Progenitor cell of endocrine pancreas (in vitro differentiated cells): ENCODE data around the gene ARSK. TPM values are rescaled to one million over a fixed set of nuclear protein-coding genes. Genes with fewer than 3 reads are reported as not detected.

ENCODE experiments used
- DNase-seq: peaks from one replicate; pipeline ENCODE4 v3.0.0; 2021; ENCODE audit warnings: low spot score; ENCODE audit not compliant: unreplicated experiment
- H3K27ac Mint-ChIP-seq: 2 replicates; pipeline ENCODE4 v1.8.0; 2021; ENCODE audit warnings: mild to moderate bottlenecking, moderate library complexity, mixed read lengths
- H3K27me3 Mint-ChIP-seq: 2 replicates; pipeline ENCODE4 v1.8.0; 2021; ENCODE audit warnings: mixed read lengths
- H3K36me3 Mint-ChIP-seq: 2 replicates; pipeline ENCODE4 v1.8.0; 2022; ENCODE audit warnings: mixed read lengths; ENCODE audit not compliant: insufficient read depth
- H3K4me1 Mint-ChIP-seq: 2 replicates; pipeline ENCODE4 v1.8.0; 2021; ENCODE audit warnings: low read depth, mixed read lengths
- H3K4me3 Mint-ChIP-seq: 2 replicates; pipeline ENCODE4 v1.8.0; 2021; ENCODE audit warnings: low read depth, mild to moderate bottlenecking, moderate library complexity, mixed read lengths
- H3K9me3 Mint-ChIP-seq: 2 replicates; pipeline ENCODE4 v1.8.0; 2021; ENCODE audit warnings: low read depth, mixed read lengths
- total RNA-seq: library from RNA; stranded (reverse); gene quantifications from 2 replicates; pipeline ENCODE4 v1.2.1, GENCODE V29; 2021
- TF ChIP-seq, protein P1 (sequence below): fragments of 200-600 bp; sonication (generic); IDR thresholded peaks from one replicate; pipeline ENCODE4 v1.5.0; 2021; ENCODE audit warnings: antibody characterized with exemption, mild to moderate bottlenecking; ENCODE audit not compliant: unreplicated experiment

The ARSK gene
- total RNA-seq, 1 donor from 2014 or later, result 11.2 TPM

DNA sequence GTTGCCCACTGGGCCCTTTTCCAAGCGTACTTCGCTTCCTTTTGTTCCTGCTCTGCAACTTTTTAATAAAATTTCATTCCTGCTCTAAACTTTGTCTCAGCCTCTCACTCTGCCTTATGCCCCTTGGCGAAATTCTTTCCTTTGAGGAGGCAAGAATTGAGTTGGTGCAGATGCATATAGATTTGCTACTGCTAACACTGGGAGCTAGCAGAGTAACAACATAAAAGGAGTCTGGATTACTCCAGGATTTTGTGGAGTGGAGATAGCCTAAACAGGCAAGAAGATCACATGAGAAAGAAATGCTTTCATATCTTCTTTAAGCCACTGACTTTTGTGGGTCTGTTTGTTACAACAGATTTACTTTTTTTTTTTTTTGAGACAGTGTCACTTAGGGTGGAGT lies 78.8 kb downstream of the ARSK start:
- H3K36me3 Mint-ChIP-seq, result no peaks in the 10 kb centered on the region
- peaks cover 6% of the 10 kb centered on the region for H3K27me3 Mint-ChIP-seq
- DNase-seq, result no peak
- H3K4me3 Mint-ChIP-seq, result no peak overlapping the region
- no peak overlapping the region for H3K27ac Mint-ChIP-seq
- TF ChIP-seq, protein P1, sequence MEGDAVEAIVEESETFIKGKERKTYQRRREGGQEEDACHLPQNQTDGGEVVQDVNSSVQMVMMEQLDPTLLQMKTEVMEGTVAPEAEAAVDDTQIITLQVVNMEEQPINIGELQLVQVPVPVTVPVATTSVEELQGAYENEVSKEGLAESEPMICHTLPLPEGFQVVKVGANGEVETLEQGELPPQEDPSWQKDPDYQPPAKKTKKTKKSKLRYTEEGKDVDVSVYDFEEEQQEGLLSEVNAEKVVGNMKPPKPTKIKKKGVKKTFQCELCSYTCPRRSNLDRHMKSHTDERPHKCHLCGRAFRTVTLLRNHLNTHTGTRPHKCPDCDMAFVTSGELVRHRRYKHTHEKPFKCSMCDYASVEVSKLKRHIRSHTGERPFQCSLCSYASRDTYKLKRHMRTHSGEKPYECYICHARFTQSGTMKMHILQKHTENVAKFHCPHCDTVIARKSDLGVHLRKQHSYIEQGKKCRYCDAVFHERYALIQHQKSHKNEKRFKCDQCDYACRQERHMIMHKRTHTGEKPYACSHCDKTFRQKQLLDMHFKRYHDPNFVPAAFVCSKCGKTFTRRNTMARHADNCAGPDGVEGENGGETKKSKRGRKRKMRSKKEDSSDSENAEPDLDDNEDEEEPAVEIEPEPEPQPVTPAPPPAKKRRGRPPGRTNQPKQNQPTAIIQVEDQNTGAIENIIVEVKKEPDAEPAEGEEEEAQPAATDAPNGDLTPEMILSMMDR, result no peak
- no peaks in the 10 kb centered on the region for H3K9me3 Mint-ChIP-seq
- peaks cover 3% of the 10 kb centered on the region for H3K4me1 Mint-ChIP-seq

DNA sequence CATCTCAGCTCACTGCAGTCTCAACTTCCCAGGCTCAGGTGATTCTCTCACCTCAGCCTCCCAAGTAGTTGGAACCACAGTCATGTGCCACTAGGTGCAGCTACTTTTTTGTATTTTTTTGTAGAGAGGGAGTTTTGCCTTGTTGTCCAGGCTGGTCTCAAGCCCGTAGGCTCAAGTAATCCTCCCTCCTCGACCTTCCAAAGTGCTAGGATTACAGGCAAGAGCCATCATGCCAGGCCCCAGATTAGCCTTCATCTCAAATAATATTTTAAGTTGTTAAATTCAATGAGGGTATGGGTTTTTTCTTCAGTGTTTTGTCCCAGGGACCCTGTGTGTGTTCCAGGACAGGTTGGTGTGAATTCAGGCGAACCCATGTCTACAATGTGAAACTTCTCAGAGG lies 79.2 kb downstream of the ARSK start:
- Mint-ChIP-seq H3K4me1 (peaks cover 3% of the 10 kb centered on the region), H3K4me3 (no peak overlapping the region), H3K36me3 (no peaks in the 10 kb centered on the region), H3K27me3 (peaks cover 8% of the 10 kb centered on the region), H3K27ac (no peak overlapping the region), H3K9me3 (no peaks in the 10 kb centered on the region)
- no peak for DNase-seq
- TF ChIP-seq, protein P1, result no peak

DNA sequence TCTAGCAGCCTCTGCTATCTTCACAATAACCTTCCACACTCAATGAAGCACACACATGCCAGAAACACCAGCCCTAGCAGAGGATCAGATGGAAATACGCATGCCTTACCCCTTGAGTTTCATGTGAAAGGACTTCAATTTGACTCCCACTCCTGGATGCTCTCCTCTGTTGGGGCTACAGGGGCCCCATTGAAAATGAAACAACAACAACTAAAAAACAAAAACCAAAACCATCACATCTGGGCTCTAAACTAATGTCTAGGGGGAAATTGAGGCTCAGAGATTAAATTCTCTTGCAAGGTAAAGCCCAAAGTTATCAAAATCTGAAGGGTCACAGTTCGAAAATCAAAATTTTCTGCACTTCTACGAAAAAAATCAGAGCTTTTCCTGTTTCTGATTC lies 83.7 kb downstream of the ARSK start:
- TF ChIP-seq, protein P1, result no peak
- Mint-ChIP-seq H3K4me1 (no peaks in the 10 kb centered on the region), H3K36me3 (no peaks in the 10 kb centered on the region), H3K9me3 (no peaks in the 10 kb centered on the region), H3K4me3 (no peak overlapping the region), H3K27ac (no peak overlapping the region), H3K27me3 (peaks cover 10% of the 10 kb centered on the region)
- DNase-seq, result no peak

DNA sequence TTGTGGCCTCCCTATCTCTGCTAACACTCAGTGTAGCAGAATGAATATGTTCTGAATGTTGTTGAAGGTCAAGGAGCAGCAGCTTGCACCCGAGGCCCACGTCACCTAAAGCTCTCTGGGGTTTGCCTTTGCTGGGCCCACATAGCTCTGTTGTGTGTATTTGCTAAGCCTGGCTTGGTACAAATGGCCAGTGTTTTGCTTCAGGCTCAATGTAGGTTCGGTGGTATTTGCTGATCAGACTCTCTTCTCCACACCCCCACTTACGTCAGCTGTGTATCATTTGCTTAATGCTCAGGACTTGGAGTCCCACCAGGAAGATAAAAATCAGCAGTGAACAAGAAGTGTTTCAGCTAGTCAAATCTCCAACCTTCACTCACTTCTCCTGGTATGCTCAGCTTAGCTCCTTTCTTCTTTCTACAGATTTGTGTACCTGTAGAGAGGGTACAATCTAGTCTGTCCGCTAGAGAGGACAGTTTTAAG lies 86.9 kb downstream of the ARSK start:
- H3K4me1 Mint-ChIP-seq, result no peaks in the 10 kb centered on the region
- DNase-seq, result no peak
- peaks cover 10% of the 10 kb centered on the region for H3K27me3 Mint-ChIP-seq
- H3K4me3 Mint-ChIP-seq, result no peak overlapping the region
- H3K9me3 Mint-ChIP-seq, result no peaks in the 10 kb centered on the region
- H3K36me3 Mint-ChIP-seq, result no peaks in the 10 kb centered on the region
- TF ChIP-seq, protein P1, result no peak
- H3K27ac Mint-ChIP-seq, result no peak overlapping the region

DNA sequence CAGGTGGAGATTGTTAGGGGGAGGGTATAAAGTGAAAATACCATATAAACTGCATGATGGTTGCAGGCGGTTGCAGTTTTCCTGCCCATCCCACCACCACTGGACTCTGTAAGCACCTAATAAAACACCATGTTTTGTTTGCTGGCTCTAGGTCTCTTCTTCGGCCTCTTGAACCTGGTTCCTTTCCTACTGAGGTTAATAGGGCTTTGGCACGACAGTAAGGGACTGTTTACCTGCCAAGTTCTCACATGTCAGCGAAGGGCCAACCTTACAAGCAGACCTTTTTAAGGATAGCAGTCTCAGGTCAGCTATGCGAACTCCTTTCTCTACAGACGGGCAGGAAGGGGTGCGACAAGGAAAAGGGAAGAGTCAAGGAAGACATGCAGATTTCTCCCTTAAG lies 88.3 kb downstream of the ARSK start:
- TF ChIP-seq, protein P1, result no peak
- no peak overlapping the region for H3K4me3 Mint-ChIP-seq
- H3K9me3 Mint-ChIP-seq, result no peaks in the 10 kb centered on the region
- no peak overlapping the region for H3K27ac Mint-ChIP-seq
- DNase-seq, result no peak
- peaks cover 2% of the 10 kb centered on the region for H3K4me1 Mint-ChIP-seq
- no peaks in the 10 kb centered on the region for H3K36me3 Mint-ChIP-seq
- peaks cover 9% of the 10 kb centered on the region for H3K27me3 Mint-ChIP-seq
